ENCODE data around the gene GPATCH11.

GRCh38 chr2:37080689-37081088, 3.6 kb upstream of the GPATCH11 start:
- TF ChIP-seq CTCF (conservative IDR thresholded peaks at IDR 0.05; ENCODE audit: low read length) (no peak), EZH2phosphoT487 (IDR thresholded peaks at IDR 0.05; ENCODE audit: borderline replicate concordance, low read depth, low read length) (no peak)

Data from OCI-LY7 (cell line).